HG03064 (cell line): ENCODE results near the gene SGCE.

ENCODE experiments used
- ATAC-seq: cut with Tn5 transposase; IDR thresholded peaks from one replicate; pipeline ENCODE4 v1.9.1; 2021; ENCODE audit warnings: low read depth; ENCODE audit not compliant: unreplicated experiment

Gene SGCE

DNA sequence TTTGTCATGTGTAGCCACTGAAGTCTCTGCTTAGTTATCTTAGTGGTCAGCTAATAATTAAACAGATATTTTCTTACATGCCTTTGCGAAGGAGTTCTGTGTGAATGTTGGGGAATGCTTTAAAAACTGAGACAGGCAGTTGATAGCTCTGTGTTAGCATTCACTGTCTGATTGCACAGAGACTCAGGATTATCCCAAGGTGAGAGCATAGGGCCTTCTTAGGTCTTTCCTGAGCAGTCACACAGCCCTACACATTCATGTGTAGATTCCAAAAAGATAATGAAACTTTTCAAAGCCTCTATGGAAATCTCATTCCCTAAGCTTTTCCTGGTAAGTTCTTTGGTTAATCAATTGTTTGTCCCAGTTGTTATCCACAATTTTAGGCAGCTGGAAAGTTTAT, 78.6 kb downstream of the SGCE start:
- no peak for ATAC-seq

GRCh38 chr7:94576316-94576715, 79.6 kb downstream of the SGCE start:
- no peak for ATAC-seq

DNA sequence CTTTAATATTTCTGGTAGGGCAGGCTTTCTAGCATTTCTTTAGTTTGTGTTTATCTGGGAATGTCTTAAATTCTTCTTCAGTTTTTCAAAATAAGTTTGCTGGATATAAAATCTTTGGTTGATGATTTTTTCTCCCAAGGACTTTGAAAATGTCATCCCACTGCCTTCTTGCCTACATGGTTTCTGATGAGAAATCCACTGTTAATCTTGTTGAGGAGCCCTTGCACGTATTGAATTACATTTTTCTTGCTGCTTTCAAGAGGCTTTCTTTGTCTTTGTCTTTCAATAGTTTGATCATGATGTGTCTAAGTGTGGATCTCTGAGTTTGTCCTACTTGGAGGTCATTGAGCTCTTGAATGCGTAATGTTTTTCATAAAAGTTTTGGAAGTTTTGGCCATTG, 80.3 kb downstream of the SGCE start:
- ATAC-seq = no peak

GRCh38 chr7:94571816-94572215, 84.1 kb downstream of the SGCE start:
- no peak for ATAC-seq

DNA sequence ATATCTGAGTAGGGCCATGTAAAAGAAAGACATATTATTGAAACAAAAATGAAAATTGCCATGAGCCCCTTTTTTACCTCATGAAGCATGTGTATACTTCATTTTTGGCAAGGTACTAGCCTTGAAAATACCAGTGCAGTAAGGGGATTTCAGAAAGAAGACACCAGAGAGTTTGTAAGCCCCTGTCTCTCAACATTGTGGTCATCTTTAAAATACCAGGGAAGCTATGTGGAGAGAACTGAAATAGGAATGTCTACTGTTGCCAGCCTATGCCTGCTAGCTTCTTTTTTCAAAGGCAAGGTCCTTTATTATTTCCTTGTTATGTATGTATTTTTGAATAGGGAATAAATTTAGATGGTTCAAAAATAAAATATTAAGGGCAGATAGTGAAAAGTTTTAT, 88.5 kb downstream of the SGCE start:
- no peak for ATAC-seq

GRCh38 chr7:94565247-94565894, 90.6 kb downstream of the SGCE start:
- no peak for ATAC-seq

GRCh38 chr7:94562525-94562924, 93.4 kb downstream of the SGCE start:
- ATAC-seq = no peak

DNA sequence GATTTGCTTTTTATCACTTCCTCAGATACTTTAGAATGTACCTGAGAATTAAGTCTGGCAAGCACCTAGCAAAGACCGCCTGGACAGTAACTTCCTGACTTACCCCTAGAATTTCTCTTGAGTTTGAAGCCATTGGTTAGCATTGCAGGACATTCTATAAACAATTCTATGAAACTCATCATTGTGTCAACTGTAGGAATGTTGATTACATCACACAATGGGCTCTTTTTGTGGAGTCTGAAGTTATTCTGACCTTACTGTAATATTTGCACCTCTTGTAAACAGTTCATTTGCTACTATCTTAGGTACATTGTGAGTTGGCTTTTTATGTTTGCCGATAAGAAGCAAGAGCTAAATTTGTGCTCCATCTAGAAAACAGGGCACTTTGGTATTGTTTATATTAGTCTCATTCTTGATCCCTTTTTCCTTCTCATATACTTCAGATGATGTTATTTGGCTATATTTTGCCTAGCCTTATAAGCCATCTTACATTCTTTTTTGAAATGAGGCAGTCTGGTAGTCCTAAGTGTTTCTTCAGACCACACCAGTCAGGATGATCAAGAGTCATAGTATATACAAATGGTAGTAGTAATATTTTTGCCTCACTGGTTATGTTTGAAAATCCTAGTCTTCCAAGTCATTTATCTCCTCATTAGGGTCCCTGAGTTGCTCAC, 94.0 kb downstream of the SGCE start:
- no peak for ATAC-seq

DNA sequence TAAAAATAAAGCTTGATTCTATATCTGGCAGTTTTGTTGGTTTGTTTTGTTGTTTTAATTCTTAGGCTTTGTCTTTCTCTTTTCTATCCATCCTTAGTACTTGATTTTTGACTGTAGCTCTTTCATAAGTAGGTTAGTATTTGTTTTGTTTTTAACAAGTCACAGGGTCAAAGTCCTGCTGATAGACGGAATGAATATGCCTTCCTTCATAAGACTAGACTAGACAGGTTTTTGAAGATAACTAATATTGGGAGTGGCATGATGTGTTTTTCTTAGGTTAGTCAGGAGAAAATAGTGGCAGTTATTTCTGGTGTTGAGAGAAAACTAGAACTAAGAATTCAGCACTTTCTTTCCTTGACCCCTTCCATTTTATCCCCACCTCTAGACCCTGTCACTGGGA, 96.0 kb downstream of the SGCE start:
- ATAC-seq = no peak

- no peak for ATAC-seq
These were observed 98.7 kb downstream of the SGCE start for GRCh38 chr7:94557215-94557614.

DNA sequence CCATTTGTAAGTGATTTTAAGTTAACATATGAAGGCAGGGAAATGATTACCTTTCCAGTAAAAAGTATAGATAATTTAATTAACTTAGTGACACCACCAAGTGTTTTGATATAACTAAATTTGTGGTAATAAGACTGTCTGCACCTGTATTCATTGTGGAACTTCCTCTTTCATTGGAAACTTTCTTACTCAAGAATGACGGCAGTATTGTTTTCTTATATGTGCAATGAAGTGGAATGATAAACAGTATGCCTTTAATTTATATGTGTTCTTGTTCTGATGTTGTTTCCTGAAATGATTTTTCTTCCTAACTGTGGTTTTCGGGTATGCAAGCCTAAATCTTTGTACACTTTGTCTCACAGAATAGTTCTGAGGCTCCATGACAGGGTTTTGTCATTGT, 99.9 kb downstream of the SGCE start:
- ATAC-seq = no peak

DNA sequence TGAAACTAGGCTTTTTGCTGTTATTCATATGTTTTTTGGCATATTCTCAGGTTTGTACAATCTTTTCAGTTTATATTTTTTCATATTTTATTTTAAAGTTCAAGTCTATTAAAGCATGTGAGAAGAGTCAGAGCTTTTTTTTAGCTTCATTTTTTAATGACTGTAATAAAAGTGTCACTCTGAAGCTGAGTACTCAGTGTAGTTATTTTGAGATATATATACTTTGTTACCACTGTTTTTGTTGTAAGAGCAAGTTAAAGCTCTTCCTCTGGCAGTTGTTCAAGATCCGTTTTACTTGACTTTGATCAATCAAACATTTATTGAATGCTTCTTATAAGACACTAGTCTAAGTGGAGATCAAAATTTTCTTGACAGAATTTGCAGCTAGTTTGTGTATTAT, 108.8 kb downstream of the SGCE start:
- no peak for ATAC-seq

DNA sequence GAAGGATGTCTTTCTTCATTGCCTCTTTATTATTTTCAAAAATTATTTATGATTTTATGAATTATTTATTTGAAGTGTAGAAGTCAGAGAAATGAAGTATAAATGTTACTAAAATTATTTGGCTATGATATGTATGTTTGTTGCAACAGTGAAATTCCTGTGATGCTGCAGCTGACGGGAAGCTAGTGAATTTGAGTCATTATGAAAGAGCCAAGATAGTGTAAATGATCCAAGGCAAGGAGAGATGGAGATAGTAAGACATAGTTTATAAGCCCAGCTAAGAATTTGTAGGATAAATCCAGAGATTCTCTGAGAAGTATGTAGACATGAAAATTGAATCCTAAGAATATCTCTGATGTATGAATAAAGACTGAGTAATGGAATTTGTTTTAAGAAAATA, 115.5 kb downstream of the SGCE start:
- no peak for ATAC-seq
